ENCODE results near the gene ANGEL1. TPM values are rescaled to one million over a fixed set of nuclear protein-coding genes. Genes with fewer than 3 reads are reported as not detected.

ANGEL1 gene
- total and polyA plus RNA-seq, 2 experiments from 2014 or later, result 11.0 to 15.3 TPM

GRCh38 chr14:76773956-76774820 is 38.5 kb downstream of the ANGEL1 start:
- Histone ChIP-seq H4K20me1 (ENCODE audit: insufficient read depth, poor library complexity, severe bottlenecking) (no peaks in the 10 kb centered on the region), H2AFZ (no peak overlapping the region), H3K9me2 (replicated peaks; ENCODE audit: insufficient read depth) (no peaks in the 10 kb centered on the region), H3K4me2 (no peak overlapping the region), H3K4me1 (ENCODE audit: insufficient read depth) (peaks cover 15% of the 10 kb centered on the region), H3K79me2 (no peaks in the 10 kb centered on the region), H3K27ac (no peak overlapping the region), H3K9me3 (ENCODE audit: low read depth) (no peaks in the 10 kb centered on the region), H3K27me3 (no peaks in the 10 kb centered on the region), H3K36me3 (replicated peaks; ENCODE audit: insufficient read depth, low read depth) (no peaks in the 10 kb centered on the region), H3K4me3 (no peak overlapping the region)
- no peak for DNase-seq (ENCODE audit: low spot score)
- WGBS (ENCODE audit: low lambda C conversion rate, missing lambda C conversion rate), result 84% methylated on average over 18 of the region's 18 CpGs
- TF ChIP-seq EZH2 (IDR thresholded peaks at IDR 0.05; ENCODE audit: borderline replicate concordance) (no peak), EZH2phosphoT487 (IDR thresholded peaks at IDR 0.05; ENCODE audit: low read depth, severe bottlenecking, unreplicated experiment) (no peak)
- TF ChIP-seq, protein P1, sequence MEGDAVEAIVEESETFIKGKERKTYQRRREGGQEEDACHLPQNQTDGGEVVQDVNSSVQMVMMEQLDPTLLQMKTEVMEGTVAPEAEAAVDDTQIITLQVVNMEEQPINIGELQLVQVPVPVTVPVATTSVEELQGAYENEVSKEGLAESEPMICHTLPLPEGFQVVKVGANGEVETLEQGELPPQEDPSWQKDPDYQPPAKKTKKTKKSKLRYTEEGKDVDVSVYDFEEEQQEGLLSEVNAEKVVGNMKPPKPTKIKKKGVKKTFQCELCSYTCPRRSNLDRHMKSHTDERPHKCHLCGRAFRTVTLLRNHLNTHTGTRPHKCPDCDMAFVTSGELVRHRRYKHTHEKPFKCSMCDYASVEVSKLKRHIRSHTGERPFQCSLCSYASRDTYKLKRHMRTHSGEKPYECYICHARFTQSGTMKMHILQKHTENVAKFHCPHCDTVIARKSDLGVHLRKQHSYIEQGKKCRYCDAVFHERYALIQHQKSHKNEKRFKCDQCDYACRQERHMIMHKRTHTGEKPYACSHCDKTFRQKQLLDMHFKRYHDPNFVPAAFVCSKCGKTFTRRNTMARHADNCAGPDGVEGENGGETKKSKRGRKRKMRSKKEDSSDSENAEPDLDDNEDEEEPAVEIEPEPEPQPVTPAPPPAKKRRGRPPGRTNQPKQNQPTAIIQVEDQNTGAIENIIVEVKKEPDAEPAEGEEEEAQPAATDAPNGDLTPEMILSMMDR (IDR thresholded peaks at IDR 0.05; ENCODE audit: poor library complexity), result no peak

GRCh38 chr14:76773188-76773885 is 39.3 kb downstream of the ANGEL1 start:
- H2AFZ ChIP-seq, result no peak overlapping the region
- no peaks in the 10 kb centered on the region for H3K36me3 ChIP-seq (replicated peaks; ENCODE audit: insufficient read depth, low read depth)
- TF ChIP-seq EZH2phosphoT487 (IDR thresholded peaks at IDR 0.05; ENCODE audit: low read depth, severe bottlenecking, unreplicated experiment) (no peak), EZH2 (IDR thresholded peaks at IDR 0.05; ENCODE audit: borderline replicate concordance) (no peak)
- TF ChIP-seq, protein P1 (IDR thresholded peaks at IDR 0.05; ENCODE audit: poor library complexity), result no peak
- peak overlapping the region; percentile 52 for H3K27ac ChIP-seq
- H3K27me3 ChIP-seq, result no peaks in the 10 kb centered on the region
- peaks cover 15% of the 10 kb centered on the region for H3K4me1 ChIP-seq (ENCODE audit: insufficient read depth)
- DNase-seq (ENCODE audit: low spot score), result peak; percentile 83
- 61% methylated on average over 8 of the region's 8 CpGs for WGBS (ENCODE audit: low lambda C conversion rate, missing lambda C conversion rate)
- peak overlapping the region; percentile 33 for H3K4me2 ChIP-seq
- no peaks in the 10 kb centered on the region for H4K20me1 ChIP-seq (ENCODE audit: insufficient read depth, poor library complexity, severe bottlenecking)
- H3K9me2 ChIP-seq (replicated peaks; ENCODE audit: insufficient read depth), result no peaks in the 10 kb centered on the region
- H3K4me3 ChIP-seq, result no peak overlapping the region
- no peaks in the 10 kb centered on the region for H3K79me2 ChIP-seq
- no peaks in the 10 kb centered on the region for H3K9me3 ChIP-seq (ENCODE audit: low read depth)

DNA sequence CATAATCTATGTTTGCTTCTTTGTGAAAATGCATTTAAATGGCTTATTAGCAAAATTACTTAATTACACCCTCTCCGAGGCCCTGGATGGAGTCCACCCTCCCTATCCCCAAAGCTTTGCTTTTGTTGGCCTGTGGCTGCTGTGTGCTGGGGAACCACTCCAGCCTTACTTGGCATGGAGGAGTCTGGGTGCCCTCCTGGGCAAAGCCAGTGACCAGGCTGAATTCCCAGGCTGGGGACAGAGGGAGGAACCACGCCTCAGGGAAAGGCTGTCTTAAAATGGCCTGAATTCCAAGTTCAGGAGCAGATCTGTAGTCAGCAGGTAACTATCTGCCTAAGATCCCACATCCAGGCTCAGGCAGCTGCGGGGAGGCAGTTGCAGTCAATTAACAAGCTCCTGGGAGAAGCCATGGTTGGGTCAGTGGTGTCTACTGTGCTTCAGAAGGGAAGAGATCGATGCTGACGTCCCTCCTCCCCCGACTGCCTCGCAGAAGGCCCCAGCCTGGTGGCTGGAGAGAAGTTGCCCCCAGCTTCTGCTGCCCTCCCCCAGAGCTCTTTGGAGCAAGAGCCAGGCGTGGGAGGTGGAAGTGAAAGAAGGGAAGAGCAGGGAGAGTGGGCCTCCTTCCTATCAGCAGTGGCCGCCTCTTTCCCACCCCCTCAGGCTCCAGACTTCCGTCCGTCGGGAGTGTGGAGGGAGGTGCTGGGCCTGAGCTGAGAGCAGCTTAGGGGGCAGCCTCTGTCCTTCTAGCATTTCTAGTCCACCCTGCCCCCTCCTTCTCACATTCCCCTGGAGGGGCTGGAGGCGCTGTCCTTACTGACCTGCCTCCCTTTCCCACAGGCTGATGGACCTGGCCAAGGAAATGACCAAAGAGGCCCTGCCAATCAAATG is 40.1 kb downstream of the ANGEL1 start:
- 39% methylated on average over 13 of the region's 13 CpGs for WGBS (ENCODE audit: low lambda C conversion rate, missing lambda C conversion rate)
- Histone ChIP-seq H3K79me2 (no peaks in the 10 kb centered on the region), H2AFZ (no peak overlapping the region), H3K4me3 (no peak overlapping the region), H3K36me3 (replicated peaks; ENCODE audit: insufficient read depth, low read depth) (no peaks in the 10 kb centered on the region), H3K27me3 (no peaks in the 10 kb centered on the region), H3K4me2 (peak overlapping the region; percentile 33), H4K20me1 (ENCODE audit: insufficient read depth, poor library complexity, severe bottlenecking) (no peaks in the 10 kb centered on the region), H3K9me2 (replicated peaks; ENCODE audit: insufficient read depth) (no peaks in the 10 kb centered on the region), H3K4me1 (ENCODE audit: insufficient read depth) (peaks cover 15% of the 10 kb centered on the region), H3K9me3 (ENCODE audit: low read depth) (no peaks in the 10 kb centered on the region), H3K27ac (peak overlapping the region; percentile 52)
- DNase-seq (ENCODE audit: low spot score), result peak; percentile 65
- TF ChIP-seq, protein P1 (IDR thresholded peaks at IDR 0.05; ENCODE audit: poor library complexity), result no peak
- TF ChIP-seq EZH2 (IDR thresholded peaks at IDR 0.05; ENCODE audit: borderline replicate concordance), result no peak
- TF ChIP-seq EZH2phosphoT487 (IDR thresholded peaks at IDR 0.05; ENCODE audit: low read depth, severe bottlenecking, unreplicated experiment), result no peak
